Measurements from ENCODE around the gene TTC6.

Gene TTC6

GRCh38 chr14:37583358-37584210 is 11.8 kb upstream of the TTC6 start:
- in situ Hi-C loops (cut with MboI; ENCODE audit: low pct_unique_long_range_greater_than_20kb, low sequenced_read_pairs), result no loop called here
- no peak for DNase-seq

- in situ Hi-C loops (cut with MboI; ENCODE audit: low pct_unique_long_range_greater_than_20kb, low sequenced_read_pairs), result no loop called here
- no peak for DNase-seq
Measured at GRCh38 chr14:37584211-37585100, 11.0 kb upstream of the TTC6 start.

- no peak for DNase-seq
- in situ Hi-C loops (cut with MboI; ENCODE audit: low pct_unique_long_range_greater_than_20kb, low sequenced_read_pairs), result no loop called here
Measured at GRCh38 chr14:37585101-37585511, 10.3 kb upstream of the TTC6 start.

- in situ Hi-C loops (cut with MboI; ENCODE audit: low pct_unique_long_range_greater_than_20kb, low sequenced_read_pairs), result no loop called here
- DNase-seq, result no peak
Measured at GRCh38 chr14:37585971-37586796, 9.2 kb upstream of the TTC6 start.

- no peak for DNase-seq
- in situ Hi-C loops (cut with MboI; ENCODE audit: low pct_unique_long_range_greater_than_20kb, low sequenced_read_pairs), result no loop called here
Measured at GRCh38 chr14:37586797-37587130, 8.7 kb upstream of the TTC6 start.

- in situ Hi-C loops (cut with MboI; ENCODE audit: low pct_unique_long_range_greater_than_20kb, low sequenced_read_pairs), result no loop called here
- no peak for DNase-seq
Measured at GRCh38 chr14:37587131-37587803, 8.2 kb upstream of the TTC6 start.

- in situ Hi-C loops (cut with MboI; ENCODE audit: low pct_unique_long_range_greater_than_20kb, low sequenced_read_pairs), result no loop called here
- DNase-seq, result no peak
Measured at GRCh38 chr14:37587881-37588666, 7.4 kb upstream of the TTC6 start.

- DNase-seq, result no peak
- in situ Hi-C loops (cut with MboI; ENCODE audit: low pct_unique_long_range_greater_than_20kb, low sequenced_read_pairs), result no loop called here
Measured at GRCh38 chr14:37588667-37588955, 6.8 kb upstream of the TTC6 start.

GRCh38 chr14:37588956-37589714 is 6.3 kb upstream of the TTC6 start:
- in situ Hi-C loops (cut with MboI; ENCODE audit: low pct_unique_long_range_greater_than_20kb, low sequenced_read_pairs), result no loop called here
- no peak for DNase-seq

- no peak for DNase-seq
Measured at GRCh38 chr14:37589715-37590427, 5.6 kb upstream of the TTC6 start.

GRCh38 chr14:37590428-37591139 is 4.8 kb upstream of the TTC6 start:
- in situ Hi-C loops (cut with MboI; ENCODE audit: low pct_unique_long_range_greater_than_20kb, low sequenced_read_pairs), result no loop called here
- no peak for DNase-seq

More at GRCh38 chr14:37589715-37590427, 5.6 kb upstream of the TTC6 start:
- in situ Hi-C loops (cut with MboI; ENCODE audit: low pct_unique_long_range_greater_than_20kb, low sequenced_read_pairs), result no loop called here

- DNase-seq, result no peak
- in situ Hi-C loops (cut with MboI; ENCODE audit: low pct_unique_long_range_greater_than_20kb, low sequenced_read_pairs), result no loop called here
Measured at GRCh38 chr14:37591311-37591940, 4.0 kb upstream of the TTC6 start.

- no peak for DNase-seq
- in situ Hi-C loops (cut with MboI; ENCODE audit: low pct_unique_long_range_greater_than_20kb, low sequenced_read_pairs), result no loop called here
Measured at GRCh38 chr14:37591941-37592481, 3.4 kb upstream of the TTC6 start.

GRCh38 chr14:37592482-37593408 is 2.7 kb upstream of the TTC6 start:
- in situ Hi-C loops (cut with MboI; ENCODE audit: low pct_unique_long_range_greater_than_20kb, low sequenced_read_pairs), result no loop called here

More at GRCh38 chr14:37592482-37593408, 2.7 kb upstream of the TTC6 start:
- no peak for DNase-seq
